Measurements from ENCODE around the gene SLC7A11.
"Not testable (repeated sequence)": the region's sequence is repeated elsewhere in the genome, so short reads cannot be mapped to it uniquely, and the experiment has no call there.

Gene SLC7A11

GRCh38 chr4:138235419-138235952, 6.7 kb downstream of the SLC7A11 start:
- H3K4me3 ChIP-seq (ENCODE audit: low read length) = no peak overlapping the region
- no peak for TF ChIP-seq ZNF274 (IDR thresholded peaks at IDR 0.05; ENCODE audit: low read depth, low read length)

- no peak overlapping the region for H3K4me3 ChIP-seq (ENCODE audit: low read length)
- TF ChIP-seq ZNF274 (IDR thresholded peaks at IDR 0.05; ENCODE audit: low read depth, low read length) = no peak
Observed at GRCh38 chr4:138234248-138234647, 7.9 kb downstream of the SLC7A11 start.

GRCh38 chr4:138233313-138234034, 8.7 kb downstream of the SLC7A11 start:
- no peak for TF ChIP-seq ZNF274 (IDR thresholded peaks at IDR 0.05; ENCODE audit: low read depth, low read length)
- H3K4me3 ChIP-seq (ENCODE audit: low read length) = no peak overlapping the region

- TF ChIP-seq ZNF274 (IDR thresholded peaks at IDR 0.05; ENCODE audit: low read depth, low read length) = no peak
- H3K4me3 ChIP-seq (ENCODE audit: low read length) = no peak overlapping the region
Observed at GRCh38 chr4:138232364-138232763, 9.8 kb downstream of the SLC7A11 start.

GRCh38 chr4:138230048-138230447, 12.1 kb downstream of the SLC7A11 start:
- no peak for TF ChIP-seq ZNF274 (IDR thresholded peaks at IDR 0.05; ENCODE audit: low read depth, low read length)
- no peak overlapping the region for H3K4me3 ChIP-seq (ENCODE audit: low read length)

- no peak for TF ChIP-seq ZNF274 (IDR thresholded peaks at IDR 0.05; ENCODE audit: low read depth, low read length)
- H3K4me3 ChIP-seq (ENCODE audit: low read length) = no peak overlapping the region
Observed at GRCh38 chr4:138229160-138229559, 13.0 kb downstream of the SLC7A11 start.

GRCh38 chr4:138226351-138226750, 15.8 kb downstream of the SLC7A11 start:
- no peak overlapping the region for H3K4me3 ChIP-seq (ENCODE audit: low read length)
- no peak for TF ChIP-seq ZNF274 (IDR thresholded peaks at IDR 0.05; ENCODE audit: low read depth, low read length)

- H3K4me3 ChIP-seq (ENCODE audit: low read length) = no peak overlapping the region
- TF ChIP-seq ZNF274 (IDR thresholded peaks at IDR 0.05; ENCODE audit: low read depth, low read length) = no peak
Observed at GRCh38 chr4:138225477-138225876, 16.7 kb downstream of the SLC7A11 start.

GRCh38 chr4:138224614-138225013, 17.5 kb downstream of the SLC7A11 start:
- no peak for TF ChIP-seq ZNF274 (IDR thresholded peaks at IDR 0.05; ENCODE audit: low read depth, low read length)
- H3K4me3 ChIP-seq (ENCODE audit: low read length) = no peak overlapping the region

- TF ChIP-seq ZNF274 (IDR thresholded peaks at IDR 0.05; ENCODE audit: low read depth, low read length) = no peak
- no peak overlapping the region for H3K4me3 ChIP-seq (ENCODE audit: low read length)
Observed at GRCh38 chr4:138223231-138223910, 18.8 kb downstream of the SLC7A11 start.

- no peak overlapping the region for H3K4me3 ChIP-seq (ENCODE audit: low read length)
Observed at GRCh38 chr4:138222046-138222445, 20.1 kb downstream of the SLC7A11 start.

GRCh38 chr4:138218976-138219375, 23.2 kb downstream of the SLC7A11 start:
- TF ChIP-seq ZNF274 (IDR thresholded peaks at IDR 0.05; ENCODE audit: low read depth, low read length) = no peak
- H3K4me3 ChIP-seq (ENCODE audit: low read length) = no peak overlapping the region

More at GRCh38 chr4:138222046-138222445, 20.1 kb downstream of the SLC7A11 start:
- TF ChIP-seq ZNF274 (IDR thresholded peaks at IDR 0.05; ENCODE audit: low read depth, low read length) = no peak

- no peak for TF ChIP-seq ZNF274 (IDR thresholded peaks at IDR 0.05; ENCODE audit: low read depth, low read length)
- H3K4me3 ChIP-seq (ENCODE audit: low read length) = no peak overlapping the region
Observed at GRCh38 chr4:138217567-138217966, 24.6 kb downstream of the SLC7A11 start.

- no peak overlapping the region for H3K4me3 ChIP-seq (ENCODE audit: low read length)
- TF ChIP-seq ZNF274 (IDR thresholded peaks at IDR 0.05; ENCODE audit: low read depth, low read length) = no peak
Observed at GRCh38 chr4:138216272-138216867, 25.8 kb downstream of the SLC7A11 start.

- H3K4me3 ChIP-seq (ENCODE audit: low read length) = not testable (repeated sequence)
Observed at GRCh38 chr4:138210576-138210975, 31.6 kb downstream of the SLC7A11 start.

Data from GM08714 (cell line).